ENCODE data around the gene SLC9B1. TPM values are rescaled to one million over a fixed set of nuclear protein-coding genes. Genes with fewer than 3 reads are reported as not detected.

SLC9B1 gene
- polyA plus RNA-seq, 1 of the 3 experiments (the other 2 are of a cell fraction): 0.21 TPM

DNA sequence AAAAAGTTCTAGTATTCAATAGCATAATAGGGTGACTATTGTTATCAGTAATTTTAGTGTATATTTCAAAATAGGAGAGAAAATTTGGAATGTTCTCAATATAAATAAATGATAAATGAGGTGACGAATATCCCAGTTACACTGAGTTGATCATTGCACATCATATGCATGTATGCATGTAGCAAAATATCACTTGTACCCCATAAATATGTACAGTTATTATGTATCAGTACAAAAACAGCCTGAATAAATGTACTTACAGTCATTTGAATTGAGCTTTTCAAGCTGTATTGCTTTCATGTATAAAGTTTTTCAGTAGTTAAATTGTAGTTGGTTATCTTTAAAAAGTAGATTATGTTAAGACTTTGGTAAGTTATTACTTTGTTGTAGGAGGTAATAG lies 138.2 kb downstream of the SLC9B1 start:
- Histone ChIP-seq H3K27ac (ENCODE audit: low read depth in 2 of 2, low read length in 1 of 2) (no peak overlapping the region), H2AFZ (ENCODE audit: low read depth) (no peak overlapping the region), H3K79me2 (ENCODE audit: insufficient read depth) (peaks cover 15% of the 10 kb centered on the region), H3F3A (replicated peaks; ENCODE audit: insufficient read depth) (no peaks in the 10 kb centered on the region), H3K9me3 (0 out of 2 replicates have a peak, but pooled peaks cover 7% of the 10 kb centered on the region), H3K4me3 (ENCODE audit: low read depth in 2 of 2, low read length in 1 of 2) (no peak overlapping the region), H3K27me3 (ENCODE audit: insufficient read depth) (no peaks in the 10 kb centered on the region), H3K9me2 (no peaks in the 10 kb centered on the region), H3K9ac (no peak overlapping the region), H4K20me1 (ENCODE audit: insufficient read depth) (no peaks in the 10 kb centered on the region), H3K4me1 (ENCODE audit: control insufficient read depth in 1 of 2, insufficient read depth in 2 of 2, low read depth in 1 of 2, low read length in 1 of 2) (no peaks in the 10 kb centered on the region), H3K4me2 (no peak overlapping the region), H3K36me3 (replicated peaks in 1 of 2; ENCODE audit: control insufficient read depth in 1 of 2, insufficient read depth in 2 of 2, low read length in 1 of 2) (peaks cover 6 to 13% of the 10 kb centered on the region in 2 experiments)
- ChIA-PET POLR2A (interaction anchor here (1.9 kb wide), 1 partner anchor 12 kb away, joined by 9 read pairs; the partner anchor contains the start of gene CISD2), CTCF (no interaction called here)
- WGBS (ENCODE audit: low lambda C conversion rate): 100% methylated on average over 1 of the region's 1 CpG
- no peak for DNase-seq
- TF ChIP-seq ELF1 (IDR thresholded peaks at IDR 0.05): no peak
- no peak for TF ChIP-seq RAD21 (IDR thresholded peaks at IDR 0.05; ENCODE audit: low read length)
- TF ChIP-seq, protein P1, sequence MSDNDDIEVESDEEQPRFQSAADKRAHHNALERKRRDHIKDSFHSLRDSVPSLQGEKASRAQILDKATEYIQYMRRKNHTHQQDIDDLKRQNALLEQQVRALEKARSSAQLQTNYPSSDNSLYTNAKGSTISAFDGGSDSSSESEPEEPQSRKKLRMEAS (IDR thresholded peaks at IDR 0.05; ENCODE audit: low read depth): no peak

DNA sequence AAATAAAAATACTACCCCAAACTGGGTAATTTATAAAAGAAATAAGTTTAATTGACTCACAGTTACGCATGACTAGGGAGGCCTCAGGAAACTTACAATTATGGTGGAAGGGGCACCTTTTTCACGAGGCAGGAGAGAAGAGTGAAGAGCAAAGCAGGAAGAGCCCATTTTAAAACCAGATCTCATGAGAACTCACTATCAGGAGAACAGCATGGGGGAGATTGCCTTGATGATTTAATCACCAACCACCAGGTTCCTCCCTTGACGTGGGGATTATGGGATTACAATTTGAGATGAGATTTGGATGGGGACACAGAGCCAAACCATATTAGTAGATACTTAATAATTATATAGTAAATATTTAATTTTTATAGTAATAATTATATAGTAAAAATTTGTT lies 140.6 kb downstream of the SLC9B1 start:
- Histone ChIP-seq H3K4me2 (no peak overlapping the region), H3K27ac (ENCODE audit: low read depth in 2 of 2, low read length in 1 of 2) (no peak overlapping the region)

More for the DNA sequence above, 140.6 kb downstream of the SLC9B1 start:
- 0 out of 2 replicates have a peak, but pooled peaks cover 7% of the 10 kb centered on the region for H3K9me3 ChIP-seq
- TF ChIP-seq ELF1 (IDR thresholded peaks at IDR 0.05) (no peak), RAD21 (IDR thresholded peaks at IDR 0.05; ENCODE audit: low read length) (no peak), MXI1 (IDR thresholded peaks at IDR 0.05; ENCODE audit: low read depth, low read length) (no peak), TCF12 (IDR thresholded peaks at IDR 0.05) (no peak), CHD2 (IDR thresholded peaks at IDR 0.05; ENCODE audit: low read length, partially characterized antibody) (no peak), FOXM1 (IDR thresholded peaks at IDR 0.05; ENCODE audit: low read depth) (no peak), SIN3A (IDR thresholded peaks at IDR 0.05; ENCODE audit: borderline replicate concordance, low read depth, low read length) (no peak), GATA2 (CRISPR knock-in tag; IDR thresholded peaks at IDR 0.05) (no peak), EP300 (IDR thresholded peaks at IDR 0.05; ENCODE audit: borderline replicate concordance in 1 of 2, low read depth in 1 of 2, low read length in 1 of 2) (no peak), FOSL2 (IDR thresholded peaks at IDR 0.05; ENCODE audit: borderline replicate concordance, low read depth) (no peak), MEF2A (IDR thresholded peaks at IDR 0.05; ENCODE audit: borderline replicate concordance, low read depth) (no peak), TEAD4 (IDR thresholded peaks at IDR 0.05; ENCODE audit: borderline replicate concordance, insufficient read depth) (no peak), POLR2AphosphoS5 (IDR thresholded peaks at IDR 0.05; ENCODE audit: low read depth, low read length) (no peak), SMC3 (IDR thresholded peaks at IDR 0.05; ENCODE audit: low read depth, low read length) (no peak), RXRA (IDR thresholded peaks at IDR 0.05; ENCODE audit: borderline replicate concordance, low read depth) (no peak)
- TF ChIP-seq, protein P2, sequence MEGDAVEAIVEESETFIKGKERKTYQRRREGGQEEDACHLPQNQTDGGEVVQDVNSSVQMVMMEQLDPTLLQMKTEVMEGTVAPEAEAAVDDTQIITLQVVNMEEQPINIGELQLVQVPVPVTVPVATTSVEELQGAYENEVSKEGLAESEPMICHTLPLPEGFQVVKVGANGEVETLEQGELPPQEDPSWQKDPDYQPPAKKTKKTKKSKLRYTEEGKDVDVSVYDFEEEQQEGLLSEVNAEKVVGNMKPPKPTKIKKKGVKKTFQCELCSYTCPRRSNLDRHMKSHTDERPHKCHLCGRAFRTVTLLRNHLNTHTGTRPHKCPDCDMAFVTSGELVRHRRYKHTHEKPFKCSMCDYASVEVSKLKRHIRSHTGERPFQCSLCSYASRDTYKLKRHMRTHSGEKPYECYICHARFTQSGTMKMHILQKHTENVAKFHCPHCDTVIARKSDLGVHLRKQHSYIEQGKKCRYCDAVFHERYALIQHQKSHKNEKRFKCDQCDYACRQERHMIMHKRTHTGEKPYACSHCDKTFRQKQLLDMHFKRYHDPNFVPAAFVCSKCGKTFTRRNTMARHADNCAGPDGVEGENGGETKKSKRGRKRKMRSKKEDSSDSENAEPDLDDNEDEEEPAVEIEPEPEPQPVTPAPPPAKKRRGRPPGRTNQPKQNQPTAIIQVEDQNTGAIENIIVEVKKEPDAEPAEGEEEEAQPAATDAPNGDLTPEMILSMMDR (IDR thresholded peaks at IDR 0.05): no peak
- TF ChIP-seq, protein P3, sequence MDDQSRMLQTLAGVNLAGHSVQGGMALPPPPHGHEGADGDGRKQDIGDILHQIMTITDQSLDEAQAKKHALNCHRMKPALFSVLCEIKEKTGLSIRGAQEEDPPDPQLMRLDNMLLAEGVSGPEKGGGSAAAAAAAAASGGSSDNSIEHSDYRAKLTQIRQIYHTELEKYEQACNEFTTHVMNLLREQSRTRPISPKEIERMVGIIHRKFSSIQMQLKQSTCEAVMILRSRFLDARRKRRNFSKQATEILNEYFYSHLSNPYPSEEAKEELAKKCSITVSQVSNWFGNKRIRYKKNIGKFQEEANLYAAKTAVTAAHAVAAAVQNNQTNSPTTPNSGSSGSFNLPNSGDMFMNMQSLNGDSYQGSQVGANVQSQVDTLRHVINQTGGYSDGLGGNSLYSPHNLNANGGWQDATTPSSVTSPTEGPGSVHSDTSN (IDR thresholded peaks at IDR 0.05): no peak
- TF ChIP-seq, protein P1 (IDR thresholded peaks at IDR 0.05; ENCODE audit: low read depth): no peak
- TF ChIP-seq, protein P4, sequence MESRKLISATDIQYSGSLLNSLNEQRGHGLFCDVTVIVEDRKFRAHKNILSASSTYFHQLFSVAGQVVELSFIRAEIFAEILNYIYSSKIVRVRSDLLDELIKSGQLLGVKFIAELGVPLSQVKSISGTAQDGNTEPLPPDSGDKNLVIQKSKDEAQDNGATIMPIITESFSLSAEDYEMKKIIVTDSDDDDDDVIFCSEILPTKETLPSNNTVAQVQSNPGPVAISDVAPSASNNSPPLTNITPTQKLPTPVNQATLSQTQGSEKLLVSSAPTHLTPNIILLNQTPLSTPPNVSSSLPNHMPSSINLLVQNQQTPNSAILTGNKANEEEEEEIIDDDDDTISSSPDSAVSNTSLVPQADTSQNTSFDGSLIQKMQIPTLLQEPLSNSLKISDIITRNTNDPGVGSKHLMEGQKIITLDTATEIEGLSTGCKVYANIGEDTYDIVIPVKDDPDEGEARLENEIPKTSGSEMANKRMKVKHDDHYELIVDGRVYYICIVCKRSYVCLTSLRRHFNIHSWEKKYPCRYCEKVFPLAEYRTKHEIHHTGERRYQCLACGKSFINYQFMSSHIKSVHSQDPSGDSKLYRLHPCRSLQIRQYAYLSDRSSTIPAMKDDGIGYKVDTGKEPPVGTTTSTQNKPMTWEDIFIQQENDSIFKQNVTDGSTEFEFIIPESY (IDR thresholded peaks at IDR 0.05; ENCODE audit: borderline replicate concordance, low read depth): no peak
- TF ChIP-seq, protein P5, sequence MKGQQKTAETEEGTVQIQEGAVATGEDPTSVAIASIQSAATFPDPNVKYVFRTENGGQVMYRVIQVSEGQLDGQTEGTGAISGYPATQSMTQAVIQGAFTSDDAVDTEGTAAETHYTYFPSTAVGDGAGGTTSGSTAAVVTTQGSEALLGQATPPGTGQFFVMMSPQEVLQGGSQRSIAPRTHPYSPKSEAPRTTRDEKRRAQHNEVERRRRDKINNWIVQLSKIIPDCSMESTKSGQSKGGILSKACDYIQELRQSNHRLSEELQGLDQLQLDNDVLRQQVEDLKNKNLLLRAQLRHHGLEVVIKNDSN (IDR thresholded peaks at IDR 0.05; ENCODE audit: borderline replicate concordance, low read depth): no peak
- no peaks in the 10 kb centered on the region for H4K20me1 ChIP-seq (ENCODE audit: insufficient read depth)
- no peak for DNase-seq
- H3K9me2 ChIP-seq: no peaks in the 10 kb centered on the region
- H3F3A ChIP-seq (replicated peaks; ENCODE audit: insufficient read depth): no peaks in the 10 kb centered on the region
- no peak overlapping the region for H3K9ac ChIP-seq
- 98% methylated on average over 3 of the region's 3 CpGs for WGBS (ENCODE audit: low lambda C conversion rate)
- H3K4me3 ChIP-seq (ENCODE audit: low read depth in 2 of 2, low read length in 1 of 2): no peak overlapping the region
- ChIA-PET POLR2A (interaction anchor here (1.1 kb wide), 1 partner anchor 10 kb away, joined by 4 read pairs; the partner anchor contains the start of gene CISD2), CTCF (no interaction called here)
- no peaks in the 10 kb centered on the region for H3K4me1 ChIP-seq (ENCODE audit: control insufficient read depth in 1 of 2, insufficient read depth in 2 of 2, low read depth in 1 of 2, low read length in 1 of 2)
- H3K79me2 ChIP-seq (ENCODE audit: insufficient read depth): peaks cover 38% of the 10 kb centered on the region
- H3K36me3 ChIP-seq (replicated peaks in 1 of 2; ENCODE audit: control insufficient read depth in 1 of 2, insufficient read depth in 2 of 2, low read length in 1 of 2): peaks cover 11 to 29% of the 10 kb centered on the region in 2 experiments
- no peak overlapping the region for H2AFZ ChIP-seq (ENCODE audit: low read depth)
- no peaks in the 10 kb centered on the region for H3K27me3 ChIP-seq (ENCODE audit: insufficient read depth)
